H1 (cell line): Measurements from ENCODE around the gene ERAP2. TPM values are rescaled to one million over a fixed set of nuclear protein-coding genes. Genes with fewer than 3 reads are reported as not detected.

Experiments used
- CTCF ChIA-PET: fragments of 300-600 bp; sonication (Branson Sonifier 250); formaldehyde crosslinking; loops from one replicate; lab custom pipeline; 2021; ENCODE audit not compliant: partially characterized antibody; lab: Charles Lee
- POLR2A ChIA-PET: fragments of 300-600 bp; sonication (Branson Sonifier 250); formaldehyde crosslinking; loops from one replicate; lab custom pipeline; 2021; ENCODE audit warnings: inconsistent platforms; ENCODE audit not compliant: partially characterized antibody; lab: Charles Lee
- DNase-seq, 2 experiments: peaks; one replicate each; pipeline versions ENCODE4 v3.0.0 to v3.0.0-alpha.2; 2010 to 2022; ENCODE audit warnings: low spot score in 2 of 2, low read depth in 1 of 2, mixed read lengths in 1 of 2
- FAIRE-seq: peaks from 2 replicates; lab custom pipeline; 2011; peaks lifted over from hg19 to GRCh38; lab: Jason Lieb, UNC
- H2AFZ ChIP-seq: 2 replicates; pipeline ENCODE4 v1.8.1; 2012; ENCODE audit warnings: low read length, inconsistent platforms
- H2AK5ac ChIP-seq: 2 replicates; pipeline ENCODE4 v1.6.1; 2013; ENCODE audit warnings: low read depth, low read length
- H2BK120ac ChIP-seq: replicated peaks from 2 replicates; pipeline ENCODE3; 2013; ENCODE audit warnings: low read depth, low read length, inconsistent platforms
- H2BK12ac ChIP-seq: 2 replicates; pipeline ENCODE4 v1.6.1; 2013; ENCODE audit warnings: low read depth, low read length
- H2BK15ac ChIP-seq: 2 replicates; pipeline ENCODE4 v1.6.1; 2013; ENCODE audit warnings: low read length
- H2BK20ac ChIP-seq: 2 replicates; pipeline ENCODE4 v1.6.1; 2013; ENCODE audit warnings: low read length
- H2BK5ac ChIP-seq: 2 replicates; pipeline ENCODE4 v1.6.1; 2013; ENCODE audit warnings: low read depth, low read length
- H3K14ac ChIP-seq: 2 replicates; pipeline ENCODE4 v1.6.1; 2013; ENCODE audit warnings: inconsistent platforms; ENCODE audit not compliant: insufficient read length
- H3K18ac ChIP-seq: 2 replicates; pipeline ENCODE4 v1.6.1; 2013; ENCODE audit warnings: low read length; ENCODE audit errors: extremely low read depth
- H3K23ac ChIP-seq: 2 replicates; pipeline ENCODE4 v1.6.1; 2013; ENCODE audit warnings: inconsistent platforms; ENCODE audit not compliant: insufficient read length
- H3K23me2 ChIP-seq: 2 replicates; pipeline ENCODE4 v1.6.1; 2013; ENCODE audit warnings: low read depth, low read length
- H3K27ac ChIP-seq: 2 replicates; pipeline ENCODE4 v1.6.1; 2011; ENCODE audit warnings: low read depth, low read length, inconsistent platforms
- H3K27me3 ChIP-seq, 4 experiments: replicated peaks in 1 of 4; 1 replicate in 1 of 4; 2 replicates in 3 of 4; pipeline versions ENCODE4 v1.6.1 to v1.8.1; 2011 to 2013; ENCODE audit warnings: low read length in 3 of 4, mild to moderate bottlenecking in 3 of 4, inconsistent platforms in 2 of 4, mixed read lengths in 2 of 4, moderate library complexity in 1 of 4; ENCODE audit not compliant: control insufficient read depth in 3 of 4, insufficient read depth in 3 of 4; ENCODE audit errors: extremely low read depth in 1 of 4
- H3K36me3 ChIP-seq, 4 experiments: 2 replicates each; pipeline versions ENCODE4 v1.6.1 to v1.8.1; 2011 to 2013; ENCODE audit warnings: mild to moderate bottlenecking in 4 of 4, low read length in 3 of 4, moderate library complexity in 2 of 4, control low read depth in 1 of 4, inconsistent platforms in 1 of 4; ENCODE audit not compliant: insufficient read depth in 4 of 4, control insufficient read depth in 2 of 4
- H3K4ac ChIP-seq: replicated peaks from 2 replicates; pipeline ENCODE3; 2013; ENCODE audit warnings: low read length, low read depth, mixed read lengths, inconsistent platforms; ENCODE audit not compliant: insufficient read length
- H3K4me1 ChIP-seq, 4 experiments: replicated peaks in 1 of 4; 1 replicate in 1 of 4; 2 replicates in 3 of 4; pipeline versions ENCODE4 v1.6.1 to v1.8.1; 2011 to 2013; ENCODE audit warnings: low read length in 3 of 4, inconsistent platforms in 2 of 4, mixed read lengths in 1 of 4; ENCODE audit not compliant: insufficient read depth in 4 of 4, control insufficient read depth in 3 of 4
- H3K4me2 ChIP-seq, 2 experiments: 2 replicates each; pipeline versions ENCODE4 v1.6.1 to v1.8.1; 2011 to 2013; ENCODE audit warnings: low read depth in 2 of 2, low read length in 2 of 2, control low read depth in 1 of 2, inconsistent platforms in 1 of 2, mild to moderate bottlenecking in 1 of 2; ENCODE audit not compliant: insufficient read depth in 1 of 2
- H3K4me3 ChIP-seq, 4 experiments: fragments of 200-600, 300-600 bp in 1 of 4; sonication (generic), shearing (Covaris generic), sonication (Bioruptor Twin) in 1 of 4; 2 replicates each; pipeline versions ENCODE4 v1.5.1 to v1.8.1; 2011 to 2016; ENCODE audit warnings: low read length in 4 of 4, low read depth in 3 of 4, control low read depth in 2 of 4, inconsistent platforms in 2 of 4, mild to moderate bottlenecking in 2 of 4, mixed read lengths in 1 of 4, moderate library complexity in 1 of 4; ENCODE audit not compliant: insufficient read depth in 2 of 4; ENCODE audit errors: extremely low read depth in 1 of 4
- H3K56ac ChIP-seq: replicated peaks from 2 replicates; pipeline ENCODE3; 2013; ENCODE audit warnings: low read depth, mild to moderate bottlenecking, mixed read lengths, low read length, inconsistent platforms; ENCODE audit not compliant: insufficient read length
- H3K79me1 ChIP-seq: 2 replicates; pipeline ENCODE4 v1.6.1; 2013; ENCODE audit warnings: low read depth, low read length, control low read depth
- H3K79me2 ChIP-seq, 2 experiments: 2 replicates each; pipeline versions ENCODE4 v1.6.1 to v1.8.1; 2012 to 2013; ENCODE audit warnings: low read length in 2 of 2, mild to moderate bottlenecking in 2 of 2, inconsistent platforms in 1 of 2; ENCODE audit not compliant: insufficient read depth in 2 of 2, control insufficient read depth in 1 of 2
- H3K9ac ChIP-seq, 4 experiments: replicated peaks in 1 of 4; 1 replicate in 1 of 4; 2 replicates in 3 of 4; pipeline versions ENCODE4 v1.6.1 to v1.8.1; 2011 to 2013; ENCODE audit warnings: low read depth in 3 of 4, low read length in 3 of 4, control low read depth in 2 of 4, mild to moderate bottlenecking in 2 of 4, moderate library complexity in 2 of 4, inconsistent platforms in 1 of 4; ENCODE audit errors: extremely low read depth in 1 of 4
- H3K9me3 ChIP-seq, 2 experiments: 2 replicates each; pipeline versions ENCODE4 v1.6.1 to v1.8.1; 2012 to 2013; ENCODE audit warnings: mild to moderate bottlenecking in 2 of 2, moderate library complexity in 2 of 2, control low read depth in 1 of 2, inconsistent platforms in 1 of 2, low read depth in 1 of 2, low read length in 1 of 2, mixed read lengths in 1 of 2; ENCODE audit not compliant: insufficient read depth in 2 of 2
- H4K20me1 ChIP-seq, 2 experiments: replicated peaks in 1 of 2; 2 replicates each; pipeline versions ENCODE3 to v1.8.1; 2011 to 2013; ENCODE audit warnings: inconsistent platforms in 2 of 2, low read length in 2 of 2, mild to moderate bottlenecking in 1 of 2; ENCODE audit not compliant: insufficient read depth in 2 of 2, control insufficient read depth in 1 of 2
- H4K5ac ChIP-seq: 2 replicates; pipeline ENCODE4 v1.6.1; 2013; ENCODE audit warnings: low read length, low read depth, mixed read lengths, inconsistent platforms; ENCODE audit not compliant: insufficient read length
- H4K8ac ChIP-seq: 2 replicates; pipeline ENCODE4 v1.8.0; 2013; ENCODE audit warnings: mild to moderate bottlenecking, moderate library complexity, low read length, inconsistent platforms; ENCODE audit not compliant: insufficient read depth; ENCODE audit errors: extremely low read depth
- H4K91ac ChIP-seq: replicated peaks from 2 replicates; pipeline ENCODE3; 2013; ENCODE audit warnings: low read length, mixed read lengths, inconsistent platforms; ENCODE audit not compliant: insufficient read length
- BCL11A ChIP-seq, 2 experiments: IDR thresholded peaks; one replicate each; pipeline ENCODE4 v1.6.1; 2011; ENCODE audit warnings: low read depth in 2 of 2, low read length in 2 of 2, mild to moderate bottlenecking in 2 of 2
- CBX5 ChIP-seq: fragments of 300-800, 300-1000 bp; sonication (generic); IDR thresholded peaks from 2 replicates; pipeline ENCODE4 v1.7.1; 2016; ENCODE audit warnings: antibody characterized with exemption, low read length, low read depth
- CBX8 ChIP-seq: fragments of 300-800, 300-1000 bp; sonication (generic); IDR thresholded peaks from 2 replicates; pipeline ENCODE4 v1.7.1; 2016; ENCODE audit warnings: low read depth, low read length, borderline replicate concordance
- CEBPB ChIP-seq: IDR thresholded peaks from 2 replicates; pipeline ENCODE4 v1.6.1; 2012; ENCODE audit warnings: low read depth, low read length
- CHD2 ChIP-seq: IDR thresholded peaks from 2 replicates; pipeline ENCODE4 v1.6.1; 2012; ENCODE audit warnings: low read length, improper control_type of control experiment
- E2F6 ChIP-seq: IDR thresholded peaks from 2 replicates; pipeline ENCODE4 v1.6.1; 2012; ENCODE audit warnings: inconsistent platforms
- HDAC2 ChIP-seq, 2 experiments: fragments of 300-600 bp in 1 of 2; sonication (generic) in 1 of 2; IDR thresholded peaks; 2 replicates each; pipeline ENCODE4 v1.6.1; 2011 to 2012; ENCODE audit warnings: low read depth in 2 of 2, low read length in 2 of 2, mild to moderate bottlenecking in 2 of 2, moderate library complexity in 2 of 2, borderline replicate concordance in 1 of 2, inconsistent platforms in 1 of 2
- KDM1A ChIP-seq: fragments of 200-600, 300-600 bp; sonication (generic); IDR thresholded peaks from 2 replicates; pipeline ENCODE4 v1.7.1; 2016; ENCODE audit warnings: mild to moderate bottlenecking, low read length, borderline replicate concordance
- NRF1 ChIP-seq: IDR thresholded peaks from 2 replicates; pipeline ENCODE4 v1.6.1; 2011; ENCODE audit warnings: mild to moderate bottlenecking, low read depth, low read length, improper control_type of control experiment
- PHF8 ChIP-seq: fragments of 200-600 bp; sonication (generic); conservative IDR thresholded peaks from 2 replicates; pipeline ENCODE4 v1.7.1; 2012; ENCODE audit warnings: low read depth, mild to moderate bottlenecking, inconsistent platforms, low read length, moderate library complexity
- POLR2A ChIP-seq, 2 experiments: IDR thresholded peaks; 1 replicate in 1 of 2; 2 replicates in 1 of 2; pipeline ENCODE4 v1.6.1; 2011; ENCODE audit warnings: low read depth in 2 of 2, low read length in 2 of 2, mild to moderate bottlenecking in 2 of 2; ENCODE audit errors: control extremely low read depth in 1 of 2
- WGBS, 2 experiments: shearing (Covaris generic) in 1 of 2; methylation state at CpG; one replicate each; pipeline versions ENCODE4 v1.1.6 to v1.1.7; 2013 to 2015; ENCODE audit warnings: low lambda C conversion rate in 2 of 2, mixed read lengths in 2 of 2, inconsistent platforms in 1 of 2, low coverage in 1 of 2, missing lambda C conversion rate in 1 of 2; ENCODE audit not compliant: insufficient replicate concordance in 2 of 2, insufficient coverage in 1 of 2, insufficient read length in 1 of 2; ENCODE audit errors: extremely low coverage in 1 of 2, missing lambda C conversion rate in 1 of 2; 5-methylcytosine and 5-hydroxymethylcytosine counted together
- polyA plus RNA-seq, 7 experiments: library from polyadenylated mRNA; depleted of rRNA in 3 of 7; stranded (reverse) in 5 of 7; unstranded in 2 of 7; fragments of >200 nt in 5 of 7; fragments of 200-250 nt in 2 of 7; gene quantifications; 1 replicate in 5 of 7; 2 replicates in 1 of 7; 4 replicates in 1 of 7; pipeline versions ENCODE4 v1.2.1 to v1.2.3, GENCODE V29; 2011 to 2013; ENCODE audit warnings: missing spikeins in 2 of 7, mixed read lengths in 2 of 7
- total RNA-seq: library from RNA; stranded (reverse); fragmentation: NEBNext Ultra II Directional; extraction: Animal tissue kit (Norgen Biotek cat#: 25700); gene quantifications from 2 replicates; pipeline ENCODE4 v1.2.1, GENCODE V29; 2021

Gene ERAP2
- total and polyA plus RNA-seq, 2 of the 8 experiments (the other 6 are each of a cell fraction or from before 2014, with no cell fraction given), result 0.14 TPM; not detected in 1

GRCh38 chr5:96958977-96959376 is 82.7 kb downstream of the ERAP2 start:
- H3K23me2 ChIP-seq, result no peaks in the 10 kb centered on the region
- H3K4ac ChIP-seq, result no peak overlapping the region
- FAIRE-seq, result no peak
- no peak overlapping the region for H2BK12ac ChIP-seq
- H4K5ac ChIP-seq, result no peak overlapping the region
- H3K4me3 ChIP-seq, result no peak overlapping the region
- ChIA-PET CTCF (no interaction called here), POLR2A (interaction anchor here (0.6 kb wide), 1 partner anchor 8 kb away, joined by 3 read pairs; no protein-coding TSS in a partner anchor)
- no peaks in the 10 kb centered on the region for H3K9me3 ChIP-seq
- H4K8ac ChIP-seq, result no peak overlapping the region
- no peak overlapping the region for H2BK15ac ChIP-seq
- no peaks in the 10 kb centered on the region for H4K20me1 ChIP-seq
- H2BK20ac ChIP-seq, result no peak overlapping the region
- H2BK120ac ChIP-seq, result no peak overlapping the region
- no peak overlapping the region for H2AFZ ChIP-seq
- no peak for TF ChIP-seq E2F6
- no peak for TF ChIP-seq POLR2A (IDR thresholded peaks at IDR 0.05; ENCODE audit: control extremely low read depth in 1 of 2, low read depth in 2 of 2, low read length in 2 of 2)
- no peak for TF ChIP-seq CEBPB
- TF ChIP-seq KDM1A, result no peak
- TF ChIP-seq HDAC2 (IDR thresholded peaks at IDR 0.05; ENCODE audit: borderline replicate concordance in 1 of 2, low read depth in 2 of 2, low read length in 2 of 2), result no peak
- no peak for TF ChIP-seq BCL11A (IDR thresholded peaks at IDR 0.05; ENCODE audit: low read depth in 2 of 2, low read length in 2 of 2)
- TF ChIP-seq CBX5, result no peak
- no peak for TF ChIP-seq PHF8
- TF ChIP-seq NRF1, result no peak
- no peak for TF ChIP-seq CHD2
- no peak for TF ChIP-seq CBX8
- H3K27me3 ChIP-seq, result no peaks in the 10 kb centered on the region
- H3K23ac ChIP-seq, result no peak overlapping the region
- H2AK5ac ChIP-seq, result no peak overlapping the region
- H3K18ac ChIP-seq, result no peak overlapping the region
- no peaks in the 10 kb centered on the region for H3K79me2 ChIP-seq
- no peak overlapping the region for H2BK5ac ChIP-seq
- WGBS, 2 experiments, result 94% methylated on average over 4 of the region's 5 CpGs; no CpG with 5 or more reads in 1 of the 2 experiments
- H3K14ac ChIP-seq, result no peak overlapping the region
- no peaks in the 10 kb centered on the region; the same call in 1 of the 2 replicates for H3K79me1 ChIP-seq
- no peak overlapping the region for H3K4me2 ChIP-seq
- no peaks in the 10 kb centered on the region; a peak in 1 of 7 replicates for H3K4me1 ChIP-seq
- no peak for DNase-seq
- H3K9ac ChIP-seq, result no peak overlapping the region
- H3K56ac ChIP-seq, result no peak overlapping the region
- H4K91ac ChIP-seq, result no peak overlapping the region
- no peaks in the 10 kb centered on the region for H3K36me3 ChIP-seq
- no peak overlapping the region for H3K27ac ChIP-seq
